Esophagus muscularis mucosa (tissue), 4 donors: Measurements from ENCODE around the gene UVSSA.

Source experiments
- EP300 ChIP-seq: sonication (generic); formaldehyde crosslinking; IDR thresholded peaks from one replicate; pipeline ENCODE4 v1.6.1; 2017; ENCODE audit warnings: antibody characterized with exemption
- POLR2A ChIP-seq: fragments of 450-650 bp; IDR thresholded peaks from one replicate; pipeline ENCODE4 v1.6.1; 2017; ENCODE audit warnings: antibody characterized with exemption, moderate library complexity, mild to moderate bottlenecking, low read depth
- POLR2AphosphoS5 ChIP-seq, 2 donors: sonication (generic); formaldehyde crosslinking; IDR thresholded peaks; one replicate each; pipeline ENCODE4 v1.6.1; 2017; ENCODE audit warnings: antibody characterized with exemption in 2 of 2
- TF ChIP-seq, protein P1 (sequence below), 3 experiments: fragments of 200-600 bp in 2 of 3; fragments of 450-650 bp in 1 of 3; sonication (generic) in 2 of 3; IDR thresholded peaks; one replicate each; pipeline ENCODE4 v1.5.1; 2017 to 2019; ENCODE audit warnings: antibody characterized with exemption in 3 of 3, mild to moderate bottlenecking in 2 of 3, moderate library complexity in 1 of 3

- TF ChIP-seq, protein P1, sequence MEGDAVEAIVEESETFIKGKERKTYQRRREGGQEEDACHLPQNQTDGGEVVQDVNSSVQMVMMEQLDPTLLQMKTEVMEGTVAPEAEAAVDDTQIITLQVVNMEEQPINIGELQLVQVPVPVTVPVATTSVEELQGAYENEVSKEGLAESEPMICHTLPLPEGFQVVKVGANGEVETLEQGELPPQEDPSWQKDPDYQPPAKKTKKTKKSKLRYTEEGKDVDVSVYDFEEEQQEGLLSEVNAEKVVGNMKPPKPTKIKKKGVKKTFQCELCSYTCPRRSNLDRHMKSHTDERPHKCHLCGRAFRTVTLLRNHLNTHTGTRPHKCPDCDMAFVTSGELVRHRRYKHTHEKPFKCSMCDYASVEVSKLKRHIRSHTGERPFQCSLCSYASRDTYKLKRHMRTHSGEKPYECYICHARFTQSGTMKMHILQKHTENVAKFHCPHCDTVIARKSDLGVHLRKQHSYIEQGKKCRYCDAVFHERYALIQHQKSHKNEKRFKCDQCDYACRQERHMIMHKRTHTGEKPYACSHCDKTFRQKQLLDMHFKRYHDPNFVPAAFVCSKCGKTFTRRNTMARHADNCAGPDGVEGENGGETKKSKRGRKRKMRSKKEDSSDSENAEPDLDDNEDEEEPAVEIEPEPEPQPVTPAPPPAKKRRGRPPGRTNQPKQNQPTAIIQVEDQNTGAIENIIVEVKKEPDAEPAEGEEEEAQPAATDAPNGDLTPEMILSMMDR (IDR thresholded peaks at IDR 0.05): peak; percentile 71 to 85 (median 79)
- TF ChIP-seq EP300 (no peak), POLR2A (no peak), POLR2AphosphoS5 (IDR thresholded peaks at IDR 0.05) (no peak)
Measured at GRCh38 chr4:1356181-1356998, 9.4 kb downstream of the UVSSA start.
